HEK293 (cell line): ENCODE data around the gene CARNS1.

Source experiments
- CTCF ChIA-PET: fragments of 350-600 bp; formaldehyde crosslinking; extraction: SDS; loops from one replicate; lab custom pipeline; 2021; ENCODE audit warnings: antibody characterized with exemption; lab: Yijun Ruan, JAX
- POLR2A ChIA-PET: fragments of 300-600 bp; formaldehyde crosslinking; extraction: SDS; loops from one replicate; lab custom pipeline; 2020; ENCODE audit warnings: antibody characterized with exemption, inconsistent platforms; lab: Yijun Ruan, JAX
- H3K27ac ChIP-seq: fragments of 200-500 bp; sonication (Bioruptor generic); 2 replicates; pipeline ENCODE4 v1.5.1; 2014; ENCODE audit warnings: low read depth, low read length, control low read depth, inconsistent platforms; ENCODE audit errors: extremely low read depth
- H3K36me3 ChIP-seq, 2 experiments: fragments of 200-500 bp in 1 of 2; sonication (Bioruptor generic) in 1 of 2; 1 replicate in 1 of 2; 2 replicates in 1 of 2; pipeline ENCODE4 v1.5.1; 2014 to 2017; ENCODE audit warnings: inconsistent platforms in 2 of 2, low read length in 2 of 2; ENCODE audit not compliant: control insufficient read depth in 2 of 2, insufficient read depth in 1 of 2
- H3K4me1 ChIP-seq: fragments of 200-500 bp; sonication (Bioruptor generic); 2 replicates; pipeline ENCODE4 v1.5.1; 2014; ENCODE audit warnings: mild to moderate bottlenecking, low read length, inconsistent platforms; ENCODE audit not compliant: control insufficient read depth, insufficient read depth
- H3K4me3 ChIP-seq: 2 replicates; pipeline ENCODE4 v1.5.1; 2011; ENCODE audit warnings: low read depth, mild to moderate bottlenecking, control low read depth, low read length, moderate library complexity
- H3K9me3 ChIP-seq: fragments of 200-500 bp; sonication (Bioruptor generic); 2 replicates; pipeline ENCODE4 v1.5.1; 2014; ENCODE audit warnings: low read depth, low read length, inconsistent platforms; ENCODE audit not compliant: control insufficient read depth, insufficient read depth
- BCL11B ChIP-seq: fragments of 450-650 bp; formaldehyde crosslinking; IDR thresholded peaks from 2 replicates; pipeline ENCODE4 v1.5.1; 2016; ENCODE audit warnings: low read depth, missing biosample characterization, missing genetic modification characterization
- EGR2 ChIP-seq: fragments of 450-650 bp; formaldehyde crosslinking; IDR thresholded peaks from 2 replicates; pipeline ENCODE4 v1.5.1; 2016; ENCODE audit warnings: low read depth, missing biosample characterization, missing genetic modification characterization
- FEZF1 ChIP-seq: fragments of 450-650 bp; formaldehyde crosslinking; IDR thresholded peaks from 2 replicates; pipeline ENCODE4 v1.5.1; 2016; ENCODE audit warnings: missing biosample characterization, missing genetic modification characterization
- GLI2 ChIP-seq: fragments of 450-650 bp; formaldehyde crosslinking; IDR thresholded peaks from 2 replicates; pipeline ENCODE4; 2017; ENCODE audit warnings: missing biosample characterization, missing genetic modification characterization, low read depth, borderline replicate concordance
- GLIS2 ChIP-seq: fragments of 450-650 bp; formaldehyde crosslinking; IDR thresholded peaks from 2 replicates; pipeline ENCODE4 v1.5.1; 2016; ENCODE audit warnings: missing biosample characterization, missing genetic modification characterization
- KLF16 ChIP-seq: fragments of 450-650 bp; formaldehyde crosslinking; IDR thresholded peaks from 2 replicates; pipeline ENCODE4 v1.5.1; 2017; ENCODE audit warnings: missing biosample characterization, missing genetic modification characterization
- KLF17 ChIP-seq: fragments of 450-650 bp; formaldehyde crosslinking; IDR thresholded peaks from 2 replicates; pipeline ENCODE4 v1.5.1; 2016; ENCODE audit warnings: missing biosample characterization, missing genetic modification characterization
- PRDM4 ChIP-seq: fragments of 450-650 bp; formaldehyde crosslinking; IDR thresholded peaks from 2 replicates; pipeline ENCODE4 v1.5.1; 2017; ENCODE audit warnings: missing biosample characterization, missing genetic modification characterization
- TF ChIP-seq, protein P1 (sequence below): fragments of 450-650 bp; formaldehyde crosslinking; IDR thresholded peaks from 2 replicates; pipeline ENCODE4 v1.5.1; 2016; ENCODE audit warnings: missing biosample characterization, missing genetic modification characterization, borderline replicate concordance
- TF ChIP-seq, protein P2 (sequence below): fragments of 450-650 bp; formaldehyde crosslinking; IDR thresholded peaks from 2 replicates; pipeline ENCODE4 v1.5.1; 2016; ENCODE audit warnings: missing biosample characterization, missing genetic modification characterization
- TF ChIP-seq, protein P3 (sequence below): fragments of 450-650 bp; formaldehyde crosslinking; IDR thresholded peaks from 2 replicates; pipeline ENCODE4 v1.5.1; 2016; ENCODE audit warnings: missing biosample characterization, missing genetic modification characterization

CARNS1 gene

GRCh38 chr11:67436459-67437081 lies 21.1 kb downstream of the CARNS1 start (continued):
- TF ChIP-seq, protein P1, sequence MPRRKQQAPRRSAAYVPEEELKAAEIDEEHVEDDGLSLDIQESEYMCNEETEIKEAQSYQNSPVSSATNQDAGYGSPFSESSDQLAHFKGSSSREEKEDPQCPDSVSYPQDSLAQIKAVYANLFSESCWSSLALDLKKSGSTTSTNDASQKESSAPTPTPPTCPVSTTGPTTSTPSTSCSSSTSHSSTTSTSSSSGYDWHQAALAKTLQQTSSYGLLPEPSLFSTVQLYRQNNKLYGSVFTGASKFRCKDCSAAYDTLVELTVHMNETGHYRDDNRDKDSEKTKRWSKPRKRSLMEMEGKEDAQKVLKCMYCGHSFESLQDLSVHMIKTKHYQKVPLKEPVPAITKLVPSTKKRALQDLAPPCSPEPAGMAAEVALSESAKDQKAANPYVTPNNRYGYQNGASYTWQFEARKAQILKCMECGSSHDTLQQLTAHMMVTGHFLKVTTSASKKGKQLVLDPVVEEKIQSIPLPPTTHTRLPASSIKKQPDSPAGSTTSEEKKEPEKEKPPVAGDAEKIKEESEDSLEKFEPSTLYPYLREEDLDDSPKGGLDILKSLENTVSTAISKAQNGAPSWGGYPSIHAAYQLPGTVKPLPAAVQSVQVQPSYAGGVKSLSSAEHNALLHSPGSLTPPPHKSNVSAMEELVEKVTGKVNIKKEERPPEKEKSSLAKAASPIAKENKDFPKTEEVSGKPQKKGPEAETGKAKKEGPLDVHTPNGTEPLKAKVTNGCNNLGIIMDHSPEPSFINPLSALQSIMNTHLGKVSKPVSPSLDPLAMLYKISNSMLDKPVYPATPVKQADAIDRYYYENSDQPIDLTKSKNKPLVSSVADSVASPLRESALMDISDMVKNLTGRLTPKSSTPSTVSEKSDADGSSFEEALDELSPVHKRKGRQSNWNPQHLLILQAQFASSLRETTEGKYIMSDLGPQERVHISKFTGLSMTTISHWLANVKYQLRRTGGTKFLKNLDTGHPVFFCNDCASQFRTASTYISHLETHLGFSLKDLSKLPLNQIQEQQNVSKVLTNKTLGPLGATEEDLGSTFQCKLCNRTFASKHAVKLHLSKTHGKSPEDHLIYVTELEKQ (tag by site-specific recombination) = peak; percentile 45; the same call in 1 of the 2 replicates
- TF ChIP-seq PRDM4 (tag by site-specific recombination) = no peak
- 0 out of 2 replicates have a peak, but pooled peaks have one; percentile 31 for TF ChIP-seq KLF16 (tag by site-specific recombination)
- TF ChIP-seq EGR2 (tag by site-specific recombination) = peak; percentile 55; the same call in 1 of the 2 replicates
- no peak for TF ChIP-seq GLI2 (tag by site-specific recombination)
- TF ChIP-seq FEZF1 (tag by site-specific recombination) = no peak
- TF ChIP-seq, protein P2, sequence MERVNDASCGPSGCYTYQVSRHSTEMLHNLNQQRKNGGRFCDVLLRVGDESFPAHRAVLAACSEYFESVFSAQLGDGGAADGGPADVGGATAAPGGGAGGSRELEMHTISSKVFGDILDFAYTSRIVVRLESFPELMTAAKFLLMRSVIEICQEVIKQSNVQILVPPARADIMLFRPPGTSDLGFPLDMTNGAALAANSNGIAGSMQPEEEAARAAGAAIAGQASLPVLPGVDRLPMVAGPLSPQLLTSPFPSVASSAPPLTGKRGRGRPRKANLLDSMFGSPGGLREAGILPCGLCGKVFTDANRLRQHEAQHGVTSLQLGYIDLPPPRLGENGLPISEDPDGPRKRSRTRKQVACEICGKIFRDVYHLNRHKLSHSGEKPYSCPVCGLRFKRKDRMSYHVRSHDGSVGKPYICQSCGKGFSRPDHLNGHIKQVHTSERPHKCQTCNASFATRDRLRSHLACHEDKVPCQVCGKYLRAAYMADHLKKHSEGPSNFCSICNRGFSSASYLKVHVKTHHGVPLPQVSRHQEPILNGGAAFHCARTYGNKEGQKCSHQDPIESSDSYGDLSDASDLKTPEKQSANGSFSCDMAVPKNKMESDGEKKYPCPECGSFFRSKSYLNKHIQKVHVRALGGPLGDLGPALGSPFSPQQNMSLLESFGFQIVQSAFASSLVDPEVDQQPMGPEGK (tag by site-specific recombination) = peak; percentile 70
- TF ChIP-seq KLF17 (tag by site-specific recombination) = peak; percentile 83
- TF ChIP-seq BCL11B (tag by site-specific recombination) = peak; percentile 28; the same call in 1 of the 2 replicates

DNA sequence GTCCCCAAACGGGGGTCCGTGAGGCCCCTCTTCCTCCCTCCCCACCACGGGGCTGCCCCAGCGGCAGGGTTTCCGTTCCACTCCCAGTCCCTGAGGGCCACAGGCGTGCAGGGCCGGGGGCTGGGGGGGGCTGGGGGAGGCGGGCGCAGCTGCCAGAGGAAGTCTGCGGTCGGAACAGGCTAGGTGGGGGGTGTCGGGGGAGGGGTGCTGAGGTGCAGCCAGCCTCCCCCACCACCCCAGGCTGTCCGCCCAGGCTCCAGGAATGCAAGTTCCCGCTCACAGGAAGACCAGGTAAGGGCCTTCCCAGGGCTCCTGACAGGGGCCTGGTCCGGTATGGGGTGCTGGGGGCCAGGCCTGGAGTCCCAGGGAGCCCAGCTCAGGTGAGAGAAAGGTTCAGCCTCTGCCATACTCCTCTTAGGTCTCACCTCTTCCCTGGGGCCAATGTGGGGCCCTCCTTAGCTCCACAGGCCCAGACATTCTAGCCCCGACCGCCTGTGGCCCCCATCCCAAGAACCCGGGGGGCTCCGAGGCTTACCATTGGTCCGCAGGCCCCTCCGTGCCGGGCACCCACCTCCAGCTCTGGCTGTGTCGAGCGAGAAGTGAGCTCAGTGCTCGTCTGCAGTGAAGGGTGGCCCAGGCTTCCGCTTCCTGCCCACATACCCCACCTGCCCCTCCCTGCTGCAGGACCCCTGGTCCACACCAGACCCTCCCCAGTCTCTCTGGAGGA lies 21.8 kb downstream of the CARNS1 start, which contains the start of gene PTPRCAP:
Gene PTPRCAP, minus strand, starts transcription at position 601 of the 727 bp plus-strand sequence. Its CDS starts 63 bp downstream, at position 538.
- TF ChIP-seq, protein P3, sequence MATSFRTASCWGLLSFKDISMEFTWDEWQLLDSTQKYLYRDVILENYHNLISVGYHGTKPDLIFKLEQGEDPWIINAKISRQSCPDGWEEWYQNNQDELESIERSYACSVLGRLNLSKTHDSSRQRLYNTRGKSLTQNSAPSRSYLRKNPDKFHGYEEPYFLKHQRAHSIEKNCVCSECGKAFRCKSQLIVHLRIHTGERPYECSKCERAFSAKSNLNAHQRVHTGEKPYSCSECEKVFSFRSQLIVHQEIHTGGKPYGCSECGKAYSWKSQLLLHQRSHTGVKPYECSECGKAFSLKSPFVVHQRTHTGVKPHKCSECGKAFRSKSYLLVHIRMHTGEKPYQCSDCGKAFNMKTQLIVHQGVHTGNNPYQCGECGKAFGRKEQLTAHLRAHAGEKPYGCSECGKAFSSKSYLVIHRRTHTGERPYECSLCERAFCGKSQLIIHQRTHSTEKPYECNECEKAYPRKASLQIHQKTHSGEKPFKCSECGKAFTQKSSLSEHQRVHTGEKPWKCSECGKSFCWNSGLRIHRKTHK = no peak
- TF ChIP-seq GLIS2 (tag by site-specific recombination) = peak; percentile 37; the same call in 1 of the 2 replicates
- peaks cover 0 to 86% of the 10 kb centered on the region in 2 experiments; a peak in 1 of 3 replicates for H3K36me3 ChIP-seq
- H3K27ac ChIP-seq = no peak within 1 kb of the TSS
- H3K9me3 ChIP-seq = no peaks in the 10 kb centered on the region
- CTCF ChIA-PET = interaction anchor here (1.2 kb wide), 1 partner anchor 35 kb away, joined by 5 read pairs; the partner anchor contains the start of gene PPP1CA
- H3K4me3 ChIP-seq = no peak within 1 kb of the TSS
- no peaks in the 10 kb centered on the region for H3K4me1 ChIP-seq
- POLR2A ChIA-PET = interaction anchor here (0.6 to 2.6 kb wide), 9 partner anchors 9 to 1549 kb away, joined by 3 to 11 read pairs (median 4); partner anchors contain the start of genes FIBP, PPP1CA, RPS6KB2 and TMEM134
